KMS-11 (cell line): Measurements from ENCODE around the gene WDR86.

Experiments
- H2AFZ ChIP-seq: fragments of 200-600 bp; sonication (generic); 2 replicates; pipeline ENCODE4 v1.6.1; 2016; ENCODE audit warnings: antibody characterized with exemption, mixed run types, low read depth
- H3K27ac ChIP-seq: fragments of 200-600 bp; sonication (generic); 2 replicates; pipeline ENCODE4 v1.6.1; 2016; ENCODE audit warnings: mild to moderate bottlenecking, mixed run types
- H3K27me3 ChIP-seq: fragments of 200-600 bp; sonication (generic); 2 replicates; pipeline ENCODE4 v1.6.1; 2017; ENCODE audit warnings: mild to moderate bottlenecking, low read depth, mixed run types, moderate library complexity; ENCODE audit not compliant: insufficient read depth
- H3K36me3 ChIP-seq: fragments of 200-600 bp; sonication (generic); 2 replicates; pipeline ENCODE4 v1.6.1; 2017; ENCODE audit warnings: mild to moderate bottlenecking, mixed run types; ENCODE audit not compliant: insufficient read depth
- H3K4me1 ChIP-seq: fragments of 200-600 bp; sonication (generic); 2 replicates; pipeline ENCODE4 v1.6.1; 2016; ENCODE audit warnings: mild to moderate bottlenecking, low read depth, mixed run types; ENCODE audit not compliant: poor library complexity, severe bottlenecking
- H3K4me2 ChIP-seq: fragments of 200-600 bp; sonication (generic); 2 replicates; pipeline ENCODE4 v1.7.0; 2016; ENCODE audit warnings: mild to moderate bottlenecking, mixed run types
- H3K4me3 ChIP-seq: fragments of 200-600 bp; sonication (generic); IDR thresholded peaks from 2 replicates; pipeline ENCODE4 v1.6.1; 2017; ENCODE audit warnings: low read depth, low read length, mixed read lengths; ENCODE audit not compliant: insufficient read depth
- H3K79me2 ChIP-seq: fragments of 200-600 bp; sonication (generic); 2 replicates; pipeline ENCODE4 v1.6.1; 2016; ENCODE audit warnings: low read depth, mixed run types; ENCODE audit not compliant: insufficient read depth
- H3K9ac ChIP-seq: fragments of 200-600 bp; sonication (generic); 2 replicates; pipeline ENCODE4 v1.6.1; 2016; ENCODE audit warnings: mild to moderate bottlenecking, mixed run types
- H4K20me1 ChIP-seq: fragments of 200-600 bp; sonication (generic); 2 replicates; pipeline ENCODE4 v1.6.1; 2016; ENCODE audit warnings: mild to moderate bottlenecking, mixed run types; ENCODE audit not compliant: insufficient read depth
- TF ChIP-seq, protein P1 (sequence below): fragments of 200-600 bp; sonication (generic); conservative IDR thresholded peaks from 2 replicates; pipeline ENCODE4 v1.6.1; 2017; ENCODE audit warnings: low read depth, mild to moderate bottlenecking, antibody characterized with exemption, low read length, moderate library complexity, mixed read lengths

Gene WDR86

DNA sequence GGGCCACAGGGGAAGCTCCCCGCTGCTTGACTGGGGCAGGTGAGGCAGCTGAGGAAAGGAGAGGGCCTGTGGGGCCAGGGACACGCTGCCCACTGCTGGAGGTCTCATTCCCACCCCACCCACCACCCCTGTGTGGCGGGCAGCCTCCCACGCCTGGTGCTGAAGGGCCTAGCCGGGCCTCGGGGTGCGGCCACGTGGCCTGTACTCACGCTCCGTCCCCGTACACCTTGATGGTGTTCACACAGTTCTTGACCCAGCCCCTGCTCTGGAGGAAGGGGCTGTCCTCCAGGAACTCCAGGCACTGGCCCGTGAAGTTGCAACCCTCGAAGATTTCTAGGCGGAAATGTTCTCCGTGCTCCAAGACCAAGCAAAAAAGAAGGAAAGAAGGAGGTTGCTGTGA lies 26.1 kb upstream of the WDR86 start:
- no peak overlapping the region for H3K4me2 ChIP-seq
- no peaks in the 10 kb centered on the region for H3K27me3 ChIP-seq
- H3K27ac ChIP-seq, result no peak overlapping the region
- H3K9ac ChIP-seq, result no peak overlapping the region
- TF ChIP-seq, protein P1, sequence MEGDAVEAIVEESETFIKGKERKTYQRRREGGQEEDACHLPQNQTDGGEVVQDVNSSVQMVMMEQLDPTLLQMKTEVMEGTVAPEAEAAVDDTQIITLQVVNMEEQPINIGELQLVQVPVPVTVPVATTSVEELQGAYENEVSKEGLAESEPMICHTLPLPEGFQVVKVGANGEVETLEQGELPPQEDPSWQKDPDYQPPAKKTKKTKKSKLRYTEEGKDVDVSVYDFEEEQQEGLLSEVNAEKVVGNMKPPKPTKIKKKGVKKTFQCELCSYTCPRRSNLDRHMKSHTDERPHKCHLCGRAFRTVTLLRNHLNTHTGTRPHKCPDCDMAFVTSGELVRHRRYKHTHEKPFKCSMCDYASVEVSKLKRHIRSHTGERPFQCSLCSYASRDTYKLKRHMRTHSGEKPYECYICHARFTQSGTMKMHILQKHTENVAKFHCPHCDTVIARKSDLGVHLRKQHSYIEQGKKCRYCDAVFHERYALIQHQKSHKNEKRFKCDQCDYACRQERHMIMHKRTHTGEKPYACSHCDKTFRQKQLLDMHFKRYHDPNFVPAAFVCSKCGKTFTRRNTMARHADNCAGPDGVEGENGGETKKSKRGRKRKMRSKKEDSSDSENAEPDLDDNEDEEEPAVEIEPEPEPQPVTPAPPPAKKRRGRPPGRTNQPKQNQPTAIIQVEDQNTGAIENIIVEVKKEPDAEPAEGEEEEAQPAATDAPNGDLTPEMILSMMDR, result no peak
- H3K79me2 ChIP-seq, result no peaks in the 10 kb centered on the region
- H2AFZ ChIP-seq, result no peak overlapping the region
- no peaks in the 10 kb centered on the region for H3K36me3 ChIP-seq
- no peaks in the 10 kb centered on the region for H4K20me1 ChIP-seq
- no peak overlapping the region for H3K4me3 ChIP-seq
- H3K4me1 ChIP-seq, result peaks cover 4% of the 10 kb centered on the region

DNA sequence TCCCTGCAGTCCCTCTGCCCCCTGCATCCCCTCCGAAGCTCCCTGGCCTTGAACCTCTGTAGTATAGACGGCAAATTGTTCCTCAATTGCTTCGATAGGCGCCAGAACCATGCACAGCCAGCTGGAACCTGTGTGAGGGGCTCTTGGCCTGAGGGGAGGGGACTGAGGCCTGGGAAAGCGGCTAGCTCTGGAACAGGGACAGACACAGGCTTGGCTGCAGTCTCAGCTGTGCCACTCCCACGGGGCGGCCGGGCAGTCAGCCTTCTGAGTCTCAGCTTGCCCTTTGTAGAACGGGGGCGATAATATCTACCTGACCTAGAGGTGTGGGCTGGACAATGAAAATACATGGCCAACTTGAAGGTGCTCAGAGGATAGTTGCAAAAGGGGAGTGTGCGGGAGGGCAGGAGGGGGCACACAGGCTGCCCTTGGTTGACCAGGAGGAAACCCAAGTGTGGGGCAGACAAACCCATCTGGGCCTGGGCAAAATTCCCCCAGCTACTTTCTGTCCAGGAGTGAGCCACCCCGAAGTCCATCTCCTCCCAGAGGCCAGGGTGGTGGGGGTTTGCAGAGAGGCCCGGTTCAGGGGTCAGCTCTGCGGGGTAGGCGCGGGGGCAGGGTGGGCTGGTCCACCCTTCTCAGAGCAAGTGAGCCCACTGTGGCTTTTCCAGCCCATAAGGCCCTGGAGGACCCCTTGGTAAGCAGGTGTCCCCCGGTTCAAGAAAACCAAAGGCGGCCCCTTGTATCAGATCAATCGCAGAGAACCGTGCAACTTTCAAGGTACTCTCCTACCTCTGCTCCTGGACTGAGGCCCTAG lies 25.5 kb upstream of the WDR86 start:
- Histone ChIP-seq H3K4me1 (peaks cover 8% of the 10 kb centered on the region), H3K27me3 (no peaks in the 10 kb centered on the region), H3K27ac (no peak overlapping the region), H4K20me1 (no peaks in the 10 kb centered on the region), H3K79me2 (no peaks in the 10 kb centered on the region), H3K4me3 (no peak overlapping the region), H3K36me3 (no peaks in the 10 kb centered on the region), H3K4me2 (no peak overlapping the region), H2AFZ (no peak overlapping the region), H3K9ac (no peak overlapping the region)
- TF ChIP-seq, protein P1, result no peak

DNA sequence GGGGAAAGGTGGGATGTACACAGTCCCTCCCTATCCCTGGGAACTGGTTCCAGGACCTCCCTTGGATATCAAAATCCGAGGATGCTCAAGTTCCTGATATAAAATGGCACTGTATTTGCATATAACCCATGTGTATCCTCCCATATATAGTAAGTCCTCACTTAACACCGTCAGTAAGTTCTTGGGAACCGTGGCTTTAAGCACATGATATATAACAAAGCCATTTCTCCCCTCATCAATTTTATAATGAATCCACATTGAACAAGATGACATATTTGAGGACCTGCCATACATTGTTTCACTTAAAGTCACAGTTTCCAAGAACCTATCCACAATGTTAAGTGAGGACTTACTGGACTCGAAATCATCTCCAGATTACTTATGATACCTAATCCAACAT lies 24.7 kb upstream of the WDR86 start:
- Histone ChIP-seq H3K4me1 (peaks cover 16% of the 10 kb centered on the region), H3K4me3 (no peak overlapping the region), H3K36me3 (no peaks in the 10 kb centered on the region), H2AFZ (no peak overlapping the region), H3K27me3 (no peaks in the 10 kb centered on the region), H3K27ac (no peak overlapping the region), H3K4me2 (no peak overlapping the region), H4K20me1 (no peaks in the 10 kb centered on the region), H3K79me2 (no peaks in the 10 kb centered on the region), H3K9ac (no peak overlapping the region)
- TF ChIP-seq, protein P1, result no peak

DNA sequence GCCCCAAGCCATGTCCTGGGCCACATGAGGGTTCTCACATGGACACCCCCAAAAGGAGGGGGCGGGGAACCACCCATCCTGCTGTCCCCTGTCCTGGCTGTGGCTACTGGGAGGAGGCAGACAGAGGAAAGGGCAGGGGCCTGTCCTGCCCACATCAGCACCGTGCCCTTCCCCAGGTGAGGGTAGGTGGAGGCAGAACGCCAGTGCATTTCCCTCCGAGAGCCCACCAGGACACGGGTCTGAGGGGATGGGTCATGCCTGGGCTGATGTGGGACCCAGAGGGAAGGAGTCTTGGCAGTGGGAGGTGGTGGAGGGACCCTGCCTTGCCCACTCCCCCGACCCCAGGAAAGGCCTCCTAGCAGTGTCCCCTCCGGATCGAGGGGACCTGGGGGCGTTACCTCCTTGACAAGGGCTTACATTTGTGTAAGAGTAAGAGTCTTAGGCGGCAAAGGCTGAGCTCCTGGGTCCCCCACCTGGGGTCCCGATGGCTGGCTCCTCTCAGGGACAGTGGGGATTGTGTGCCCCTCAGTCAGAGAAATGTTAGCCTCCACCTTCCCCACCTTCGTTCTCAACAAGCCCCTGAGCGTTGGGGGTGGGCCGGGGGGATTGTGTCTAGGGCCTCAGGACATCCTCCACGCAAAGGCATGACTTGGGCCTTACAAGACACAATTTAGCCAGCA lies 24.0 kb upstream of the WDR86 start:
- Histone ChIP-seq H3K36me3 (no peaks in the 10 kb centered on the region), H4K20me1 (no peaks in the 10 kb centered on the region), H3K9ac (no peak overlapping the region), H2AFZ (no peak overlapping the region), H3K4me2 (no peak overlapping the region), H3K4me3 (no peak overlapping the region), H3K79me2 (no peaks in the 10 kb centered on the region), H3K27ac (no peak overlapping the region), H3K4me1 (peaks cover 23% of the 10 kb centered on the region), H3K27me3 (no peaks in the 10 kb centered on the region)
- TF ChIP-seq, protein P1, result no peak
